ENCODE data around the gene UBXN7. TPM values are rescaled to one million over a fixed set of nuclear protein-coding genes. Genes with fewer than 3 reads are reported as not detected.
A peak's percentile ranks its signal among the peaks of the same experiment; 100 is the strongest.

UBXN7 gene
- total and polyA plus RNA-seq, 9 of the 15 experiments (the other 6 are each of a cell fraction or from before 2014, with no cell fraction given) = 3.5 to 44.6 (median 13.4) TPM

DNA sequence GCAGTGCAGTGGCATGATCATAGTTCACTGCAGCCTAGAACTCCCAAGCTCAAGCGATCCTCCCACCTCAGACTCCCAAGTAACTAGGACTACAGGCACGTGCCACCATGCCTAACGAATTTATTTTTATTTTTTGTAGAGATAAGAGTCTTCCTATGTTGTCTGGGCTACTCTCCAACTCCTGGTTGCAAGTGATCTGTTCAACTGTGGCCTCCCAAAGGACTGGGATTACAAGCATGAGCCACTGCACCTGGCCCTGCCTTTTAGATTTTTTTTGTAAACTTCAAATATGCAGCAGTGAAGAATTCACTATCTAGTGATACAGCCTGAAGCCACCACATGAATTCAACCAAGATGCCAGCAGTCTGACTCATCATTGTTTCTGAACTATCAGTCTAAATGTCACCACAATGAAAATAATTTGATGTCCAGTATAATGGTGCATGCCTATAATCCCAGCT, 32.7 kb downstream of the UBXN7 start:
- H3K4me2 ChIP-seq (ENCODE audit: insufficient read depth, low read length) = no peak overlapping the region
- no peaks in the 10 kb centered on the region for H3K9me1 ChIP-seq (ENCODE audit: control insufficient read depth, insufficient read depth, low read length)
- no peaks in the 10 kb centered on the region for H3K9me3 ChIP-seq (replicated peaks; ENCODE audit: control insufficient read depth, insufficient read depth, low read depth, low read length)
- ChIA-PET CTCF (ENCODE audit: low intra/inter-chr PET ratio) (no interaction called here), POLR2A (interaction anchor here (1.5 kb wide), 1 partner anchor 9 kb away, joined by 5 read pairs; no protein-coding TSS in a partner anchor)
- H3K27me3 ChIP-seq (ENCODE audit: control insufficient read depth in 2 of 2, insufficient read depth in 2 of 2, low read length in 2 of 2) = no peaks in the 10 kb centered on the region
- no peak overlapping the region for H2AFZ ChIP-seq (ENCODE audit: low read depth, low read length)
- 2% methylated on average over 3 of the region's 3 CpGs for WGBS (ENCODE audit: insufficient coverage, low coverage, missing lambda C conversion rate)
- DNase-seq (ENCODE audit: extremely low read depth in 1 of 4, low spot score in 3 of 4) (peak in 1 of 4 experiments; percentile 38), FAIRE-seq (peak; percentile 44), ATAC-seq (peak; percentile 25)
- BruUV-seq (replicated peaks) = no TSS peak
- peaks cover 44% of the 10 kb centered on the region; the same call in 2 of the 3 replicates for H3K36me3 ChIP-seq (ENCODE audit: control insufficient read depth, insufficient read depth, low read length)
- H3K9ac ChIP-seq (ENCODE audit: insufficient read depth in 1 of 2, low read depth in 2 of 2, low read length in 2 of 2) = no peak overlapping the region
- in situ Hi-C loops (cut with MboI) = no loop called here
- intact Hi-C loops (cut with micrococcal nuclease) = no loop called here
- peaks cover 3% of the 10 kb centered on the region; the same call in 1 of the 3 replicates for H3K79me2 ChIP-seq (ENCODE audit: control insufficient read depth, insufficient read depth, low read length)
- H3K4me1 ChIP-seq (replicated peaks in 1 of 2; ENCODE audit: control insufficient read depth in 2 of 2, insufficient read depth in 2 of 2, low read length in 2 of 2) = peaks cover 10 to 15% of the 10 kb centered on the region in 2 experiments; a peak in 3 of 5 replicates
- H4K20me1 ChIP-seq (replicated peaks; ENCODE audit: control insufficient read depth, insufficient read depth, low read length) = no peaks in the 10 kb centered on the region
- H3K27ac ChIP-seq (ENCODE audit: extremely low read depth, low read depth, low read length) = no peak overlapping the region
- H3K4me3 ChIP-seq = no peak overlapping the region
- peak; percentile 59 for TF ChIP-seq CBFA2T3 (IDR thresholded peaks at IDR 0.05)
- TF ChIP-seq SMAD3 (CRISPR knock-in tag; conservative IDR thresholded peaks at IDR 0.05) = no peak
- TF ChIP-seq, protein P1, sequence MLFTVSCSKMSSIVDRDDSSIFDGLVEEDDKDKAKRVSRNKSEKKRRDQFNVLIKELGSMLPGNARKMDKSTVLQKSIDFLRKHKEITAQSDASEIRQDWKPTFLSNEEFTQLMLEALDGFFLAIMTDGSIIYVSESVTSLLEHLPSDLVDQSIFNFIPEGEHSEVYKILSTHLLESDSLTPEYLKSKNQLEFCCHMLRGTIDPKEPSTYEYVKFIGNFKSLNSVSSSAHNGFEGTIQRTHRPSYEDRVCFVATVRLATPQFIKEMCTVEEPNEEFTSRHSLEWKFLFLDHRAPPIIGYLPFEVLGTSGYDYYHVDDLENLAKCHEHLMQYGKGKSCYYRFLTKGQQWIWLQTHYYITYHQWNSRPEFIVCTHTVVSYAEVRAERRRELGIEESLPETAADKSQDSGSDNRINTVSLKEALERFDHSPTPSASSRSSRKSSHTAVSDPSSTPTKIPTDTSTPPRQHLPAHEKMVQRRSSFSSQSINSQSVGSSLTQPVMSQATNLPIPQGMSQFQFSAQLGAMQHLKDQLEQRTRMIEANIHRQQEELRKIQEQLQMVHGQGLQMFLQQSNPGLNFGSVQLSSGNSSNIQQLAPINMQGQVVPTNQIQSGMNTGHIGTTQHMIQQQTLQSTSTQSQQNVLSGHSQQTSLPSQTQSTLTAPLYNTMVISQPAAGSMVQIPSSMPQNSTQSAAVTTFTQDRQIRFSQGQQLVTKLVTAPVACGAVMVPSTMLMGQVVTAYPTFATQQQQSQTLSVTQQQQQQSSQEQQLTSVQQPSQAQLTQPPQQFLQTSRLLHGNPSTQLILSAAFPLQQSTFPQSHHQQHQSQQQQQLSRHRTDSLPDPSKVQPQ (CRISPR knock-in tag; IDR thresholded peaks at IDR 0.05; ENCODE audit: borderline replicate concordance) = no peak
- no peak for TF ChIP-seq SNIP1 (IDR thresholded peaks at IDR 0.05; ENCODE audit: low read depth)
- peak; percentile 91 for TF ChIP-seq ZNF707 (CRISPR knock-in tag; conservative IDR thresholded peaks at IDR 0.05)
- TF ChIP-seq L3MBTL2 (IDR thresholded peaks at IDR 0.05) = 0 out of 2 replicates have a peak, but pooled peaks have one; percentile 17
- no peak for TF ChIP-seq MCM5 (IDR thresholded peaks at IDR 0.05; ENCODE audit: low read depth)
- peak; percentile 35 for TF ChIP-seq RFX1 (IDR thresholded peaks at IDR 0.05)
- TF ChIP-seq ATF3 (IDR thresholded peaks at IDR 0.05) = peak; percentile 34; the same call in 1 of the 2 replicates
- no peak for TF ChIP-seq ATF3 (CRISPR knock-in tag; conservative IDR thresholded peaks at IDR 0.05)
- 0 out of 2 replicates have a peak, but pooled peaks have one; percentile 14 for TF ChIP-seq MYNN (IDR thresholded peaks at IDR 0.05)
- TF ChIP-seq MYNN (CRISPR knock-in tag; IDR thresholded peaks at IDR 0.05) = no peak
- peak; percentile 80 for TF ChIP-seq BHLHE40 (IDR thresholded peaks at IDR 0.05; ENCODE audit: low read length)
- TF ChIP-seq NCOA1 (IDR thresholded peaks at IDR 0.05; ENCODE audit: low read depth) = no peak
- TF ChIP-seq, protein P2, sequence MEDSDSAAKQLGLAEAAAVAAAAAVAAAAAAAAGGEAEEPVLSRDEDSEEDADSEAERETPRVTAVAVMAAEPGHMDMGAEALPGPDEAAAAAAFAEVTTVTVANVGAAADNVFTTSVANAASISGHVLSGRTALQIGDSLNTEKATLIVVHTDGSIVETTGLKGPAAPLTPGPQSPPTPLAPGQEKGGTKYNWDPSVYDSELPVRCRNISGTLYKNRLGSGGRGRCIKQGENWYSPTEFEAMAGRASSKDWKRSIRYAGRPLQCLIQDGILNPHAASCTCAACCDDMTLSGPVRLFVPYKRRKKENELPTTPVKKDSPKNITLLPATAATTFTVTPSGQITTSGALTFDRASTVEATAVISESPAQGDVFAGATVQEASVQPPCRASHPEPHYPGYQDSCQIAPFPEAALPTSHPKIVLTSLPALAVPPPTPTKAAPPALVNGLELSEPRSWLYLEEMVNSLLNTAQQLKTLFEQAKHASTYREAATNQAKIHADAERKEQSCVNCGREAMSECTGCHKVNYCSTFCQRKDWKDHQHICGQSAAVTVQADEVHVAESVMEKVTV (CRISPR knock-in tag; IDR thresholded peaks at IDR 0.05) = no peak
- TF ChIP-seq, protein P3, sequence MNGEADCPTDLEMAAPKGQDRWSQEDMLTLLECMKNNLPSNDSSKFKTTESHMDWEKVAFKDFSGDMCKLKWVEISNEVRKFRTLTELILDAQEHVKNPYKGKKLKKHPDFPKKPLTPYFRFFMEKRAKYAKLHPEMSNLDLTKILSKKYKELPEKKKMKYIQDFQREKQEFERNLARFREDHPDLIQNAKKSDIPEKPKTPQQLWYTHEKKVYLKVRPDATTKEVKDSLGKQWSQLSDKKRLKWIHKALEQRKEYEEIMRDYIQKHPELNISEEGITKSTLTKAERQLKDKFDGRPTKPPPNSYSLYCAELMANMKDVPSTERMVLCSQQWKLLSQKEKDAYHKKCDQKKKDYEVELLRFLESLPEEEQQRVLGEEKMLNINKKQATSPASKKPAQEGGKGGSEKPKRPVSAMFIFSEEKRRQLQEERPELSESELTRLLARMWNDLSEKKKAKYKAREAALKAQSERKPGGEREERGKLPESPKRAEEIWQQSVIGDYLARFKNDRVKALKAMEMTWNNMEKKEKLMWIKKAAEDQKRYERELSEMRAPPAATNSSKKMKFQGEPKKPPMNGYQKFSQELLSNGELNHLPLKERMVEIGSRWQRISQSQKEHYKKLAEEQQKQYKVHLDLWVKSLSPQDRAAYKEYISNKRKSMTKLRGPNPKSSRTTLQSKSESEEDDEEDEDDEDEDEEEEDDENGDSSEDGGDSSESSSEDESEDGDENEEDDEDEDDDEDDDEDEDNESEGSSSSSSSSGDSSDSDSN (IDR thresholded peaks at IDR 0.05; ENCODE audit: borderline replicate concordance in 1 of 2, low read depth in 2 of 2, low read length in 2 of 2) = no peak
- TF ChIP-seq ZNF57 (CRISPR knock-in tag; IDR thresholded peaks at IDR 0.05) = no peak

Measured in K562 (cell line).